OCI-LY7 (cell line): ENCODE measurements around the gene QDPR. TPM values are rescaled to one million over a fixed set of nuclear protein-coding genes. Genes with fewer than 3 reads are reported as not detected.
"Not testable (repeated sequence)": the region's sequence is repeated elsewhere in the genome, so short reads cannot be mapped to it uniquely, and the experiment has no call there.

ENCODE experiments used
- BruUV-seq: library from RNA; stranded (reverse); fragments of 400-500 nt; replicated peaks from 2 replicates; lab custom pipeline; 2021; lab: Mats Ljungman, UMichigan
- CTCF ChIA-PET: fragments of 300-600 bp; sonication (Branson Sonifier 250); formaldehyde crosslinking; loops from one replicate; lab custom pipeline; 2022; ENCODE audit warnings: antibody characterized with exemption; ENCODE audit not compliant: unreplicated experiment; lab: Charles Lee
- POLR2A ChIA-PET: fragments of 300-600 bp; sonication (Branson Sonifier 250); formaldehyde crosslinking; loops from one replicate; lab custom pipeline; 2022; ENCODE audit warnings: antibody characterized with exemption; lab: Charles Lee
- DNase-seq: peaks from one replicate; pipeline ENCODE4 v3.0.0-alpha.2; 2015; ENCODE audit warnings: low spot score
- H2AFZ ChIP-seq: fragments of 200-600 bp; sonication (generic), shearing (Covaris generic); 2 replicates; pipeline ENCODE4 v1.6.1; 2014; ENCODE audit warnings: mild to moderate bottlenecking, antibody characterized with exemption, low read length, moderate library complexity
- H3K27ac ChIP-seq: fragments of 200-600 bp; sonication (generic); 2 replicates; pipeline ENCODE4 v1.5.1; 2014; ENCODE audit warnings: mixed run types, low read depth, mild to moderate bottlenecking, moderate library complexity, low read length, inconsistent platforms; ENCODE audit not compliant: poor library complexity, severe bottlenecking
- H3K36me3 ChIP-seq: fragments of 200-600 bp; sonication (generic); 2 replicates; pipeline ENCODE4 v1.6.1; 2014; ENCODE audit warnings: mild to moderate bottlenecking, antibody characterized with exemption, low read length, moderate library complexity, mixed read lengths; ENCODE audit not compliant: insufficient read depth
- H3K4me1 ChIP-seq: fragments of 200-600 bp; sonication (generic); 2 replicates; pipeline ENCODE4 v1.5.1; 2014; ENCODE audit warnings: mild to moderate bottlenecking, low read length; ENCODE audit not compliant: insufficient read depth, poor library complexity, severe bottlenecking
- H3K4me2 ChIP-seq: fragments of 200-600 bp; sonication (generic); 2 replicates; pipeline ENCODE4 v1.6.1; 2014; ENCODE audit warnings: mild to moderate bottlenecking, low read length
- H3K4me3 ChIP-seq: fragments of 200-600 bp; sonication (generic); 2 replicates; pipeline ENCODE4 v1.5.1; 2014; ENCODE audit warnings: mild to moderate bottlenecking, low read depth, low read length; ENCODE audit not compliant: poor library complexity, severe bottlenecking
- H3K79me2 ChIP-seq: fragments of 200-600 bp; sonication (generic); 2 replicates; pipeline ENCODE4 v1.6.1; 2016; ENCODE audit warnings: low read depth, mild to moderate bottlenecking, low read length, moderate library complexity, mixed read lengths; ENCODE audit not compliant: insufficient read depth
- H3K9me2 ChIP-seq: fragments of 200-600 bp; sonication (generic); 2 replicates; pipeline ENCODE4 v1.6.1; 2016; ENCODE audit warnings: mild to moderate bottlenecking, low read length, mixed read lengths; ENCODE audit not compliant: insufficient read depth
- H3K9me3 ChIP-seq: fragments of 200-600 bp; sonication (generic); 2 replicates; pipeline ENCODE4 v1.6.1; 2014; ENCODE audit warnings: mild to moderate bottlenecking, mixed run types, low read length, mixed read lengths
- H4K20me1 ChIP-seq: fragments of 200-600 bp; sonication (generic); 2 replicates; pipeline ENCODE4 v1.6.1; 2014; ENCODE audit warnings: mild to moderate bottlenecking, antibody characterized with exemption, low read length, moderate library complexity, mixed read lengths; ENCODE audit not compliant: insufficient read depth
- CTCF ChIP-seq: fragments of 200-600 bp; sonication (generic); conservative IDR thresholded peaks from 2 replicates; pipeline ENCODE4 v1.5.1; 2014; ENCODE audit warnings: mild to moderate bottlenecking, antibody characterized with exemption, low read length, moderate library complexity, mixed read lengths
- EZH2phosphoT487 ChIP-seq: fragments of 200-600 bp; sonication (generic); IDR thresholded peaks from 2 replicates; pipeline ENCODE4 v1.6.1; 2018; ENCODE audit warnings: low read depth, borderline replicate concordance, mild to moderate bottlenecking, mixed run types, antibody characterized with exemption, low read length, moderate library complexity, mixed read lengths
- intact Hi-C: fragments of 100-400 bp; cut with micrococcal nuclease; formaldehyde crosslinking; loops from one replicate; pipeline ENCODE4 v1.10.0; 2022; ENCODE audit not compliant: unreplicated experiment
- total RNA-seq, 2 experiments: library from RNA; depleted of rRNA in 1 of 2; stranded (reverse); fragments of >200 nt in 1 of 2; shearing (Covaris generic) in 1 of 2; gene quantifications; 2 replicates each; pipeline ENCODE4 v1.2.3, GENCODE V29; 2014 to 2022

QDPR gene
- total RNA-seq, 2 experiments from 2014 or later, result 2.5 to 2.9 TPM

- no peaks in the 10 kb centered on the region for H3K79me2 ChIP-seq
- intact Hi-C loops, result loop anchor here (5.0 to 10.0 kb wide), 4 partner anchors 121 to 654 kb away; no protein-coding TSS in a partner anchor
- H3K4me1 ChIP-seq, result no peaks in the 10 kb centered on the region
- H3K9me2 ChIP-seq, result no peaks in the 10 kb centered on the region
- no peaks in the 10 kb centered on the region for H3K36me3 ChIP-seq
- no peak overlapping the region for H3K4me2 ChIP-seq
- ChIA-PET CTCF (interaction anchor here (1.2 kb wide), 1 partner anchor 102 kb away, joined by 3 read pairs; no protein-coding TSS in a partner anchor), POLR2A (interaction anchor here (1.0 to 3.5 kb wide), 2 partner anchors 14 to 120 kb away, joined by 3 to 15 read pairs; no protein-coding TSS in a partner anchor)
- H3K4me3 ChIP-seq, result no peak overlapping the region
- no peak overlapping the region for H3K27ac ChIP-seq
- no peaks in the 10 kb centered on the region for H3K9me3 ChIP-seq
- TF ChIP-seq EZH2phosphoT487, result no peak
- TF ChIP-seq CTCF, result no peak
- no TSS peak for BruUV-seq
- no peak for DNase-seq
- H2AFZ ChIP-seq, result no peak overlapping the region
- no peaks in the 10 kb centered on the region for H4K20me1 ChIP-seq
Observed at GRCh38 chr4:17448689-17449088, 63.2 kb downstream of the QDPR start.

- no peak overlapping the region for H3K4me3 ChIP-seq
- H3K79me2 ChIP-seq, result no peaks in the 10 kb centered on the region
- intact Hi-C loops, result loop anchor here (1.0 to 10.0 kb wide), 6 partner anchors 100 to 653 kb away; no protein-coding TSS in a partner anchor
- no peaks in the 10 kb centered on the region for H3K9me2 ChIP-seq
- H2AFZ ChIP-seq, result no peak overlapping the region
- H3K36me3 ChIP-seq, result no peaks in the 10 kb centered on the region
- no TSS peak for BruUV-seq
- TF ChIP-seq CTCF (peak; percentile 92), EZH2phosphoT487 (no peak)
- ChIA-PET CTCF (interaction anchor here (0.8 to 1.5 kb wide), 6 partner anchors 8 to 124 kb away, joined by 3 to 8 read pairs (median 4); no protein-coding TSS in a partner anchor), POLR2A (interaction anchor here (0.6 to 3.5 kb wide), 5 partner anchors 15 to 119 kb away, joined by 3 to 15 read pairs (median 4); no protein-coding TSS in a partner anchor)
- H4K20me1 ChIP-seq, result no peaks in the 10 kb centered on the region
- no peak overlapping the region for H3K27ac ChIP-seq
- no peak overlapping the region for H3K4me2 ChIP-seq
- DNase-seq, result peak; percentile 84
- no peaks in the 10 kb centered on the region for H3K4me1 ChIP-seq
- no peaks in the 10 kb centered on the region for H3K9me3 ChIP-seq
Observed at GRCh38 chr4:17447675-17448298, 64.1 kb downstream of the QDPR start.

GRCh38 chr4:17447056-17447455 is 64.8 kb downstream of the QDPR start:
- no peak overlapping the region for H3K4me2 ChIP-seq
- H3K4me3 ChIP-seq, result no peak overlapping the region
- BruUV-seq, result no TSS peak
- H3K9me2 ChIP-seq, result no peaks in the 10 kb centered on the region
- TF ChIP-seq CTCF (no peak), EZH2phosphoT487 (no peak)
- no peaks in the 10 kb centered on the region for H3K9me3 ChIP-seq
- intact Hi-C loops, result loop anchor here (1.0 to 10.0 kb wide), 6 partner anchors 100 to 652 kb away; no protein-coding TSS in a partner anchor
- POLR2A ChIA-PET, result interaction anchor here (1.2 to 3.5 kb wide), 3 partner anchors 19 to 119 kb away, joined by 4 to 15 read pairs (median 4); no protein-coding TSS in a partner anchor
- H4K20me1 ChIP-seq, result no peaks in the 10 kb centered on the region
- no peaks in the 10 kb centered on the region for H3K79me2 ChIP-seq
- H3K27ac ChIP-seq, result no peak overlapping the region
- no peak overlapping the region for H2AFZ ChIP-seq
- DNase-seq, result no peak
- CTCF ChIA-PET, result interaction anchor here (1.1 to 1.5 kb wide), 4 partner anchors 73 to 123 kb away, joined by 3 to 8 read pairs (median 6); no protein-coding TSS in a partner anchor
- no peaks in the 10 kb centered on the region for H3K36me3 ChIP-seq
- peaks cover 5% of the 10 kb centered on the region for H3K4me1 ChIP-seq

- H2AFZ ChIP-seq, BruUV-seq, CTCF ChIA-PET, H3K79me2 ChIP-seq, H3K4me1 ChIP-seq, H3K4me2 ChIP-seq, H3K9me3 ChIP-seq, DNase-seq, H3K4me3 ChIP-seq, H4K20me1 ChIP-seq, H3K9me2 ChIP-seq, H3K36me3 ChIP-seq, H3K27ac ChIP-seq: not testable (repeated sequence)
- POLR2A ChIA-PET, result interaction anchor here (0.7 kb wide), 1 partner anchor 136 kb away, joined by 3 read pairs; no protein-coding TSS in a partner anchor
- intact Hi-C loops, result loop anchor here (10.0 kb wide), 1 partner anchor 648 kb away; no protein-coding TSS in a partner anchor
Observed at GRCh38 chr4:17442477-17442876, 69.4 kb downstream of the QDPR start.
